Measurements from ENCODE around the gene PIK3C2B.
"Not testable (repeated sequence)": the region's sequence is repeated elsewhere in the genome, so short reads cannot be mapped to it uniquely, and the experiment has no call there.

Gene PIK3C2B

DNA sequence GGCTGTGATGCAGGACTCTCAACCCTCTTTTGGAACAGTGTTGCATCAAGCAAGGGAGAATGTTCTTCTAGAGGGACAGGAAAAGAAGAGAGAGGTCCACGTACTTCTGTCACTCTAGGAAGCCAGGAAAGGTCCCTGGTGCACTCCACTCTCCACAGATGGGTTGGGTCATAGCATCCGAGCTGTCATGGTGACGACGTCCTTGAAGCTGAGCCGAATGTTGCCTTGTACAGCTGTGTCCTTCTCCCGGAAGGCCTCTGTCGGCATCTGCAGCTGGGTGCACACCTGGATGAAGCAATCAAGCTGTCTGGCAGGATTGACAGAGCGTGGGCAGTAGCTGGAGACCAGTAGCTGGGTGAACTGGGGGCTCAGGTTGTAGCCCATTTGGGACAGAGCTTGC is 34.1 kb upstream of the PIK3C2B start:
- no peak for DNase-seq (ENCODE audit: low read depth)
- TF ChIP-seq, protein P1, sequence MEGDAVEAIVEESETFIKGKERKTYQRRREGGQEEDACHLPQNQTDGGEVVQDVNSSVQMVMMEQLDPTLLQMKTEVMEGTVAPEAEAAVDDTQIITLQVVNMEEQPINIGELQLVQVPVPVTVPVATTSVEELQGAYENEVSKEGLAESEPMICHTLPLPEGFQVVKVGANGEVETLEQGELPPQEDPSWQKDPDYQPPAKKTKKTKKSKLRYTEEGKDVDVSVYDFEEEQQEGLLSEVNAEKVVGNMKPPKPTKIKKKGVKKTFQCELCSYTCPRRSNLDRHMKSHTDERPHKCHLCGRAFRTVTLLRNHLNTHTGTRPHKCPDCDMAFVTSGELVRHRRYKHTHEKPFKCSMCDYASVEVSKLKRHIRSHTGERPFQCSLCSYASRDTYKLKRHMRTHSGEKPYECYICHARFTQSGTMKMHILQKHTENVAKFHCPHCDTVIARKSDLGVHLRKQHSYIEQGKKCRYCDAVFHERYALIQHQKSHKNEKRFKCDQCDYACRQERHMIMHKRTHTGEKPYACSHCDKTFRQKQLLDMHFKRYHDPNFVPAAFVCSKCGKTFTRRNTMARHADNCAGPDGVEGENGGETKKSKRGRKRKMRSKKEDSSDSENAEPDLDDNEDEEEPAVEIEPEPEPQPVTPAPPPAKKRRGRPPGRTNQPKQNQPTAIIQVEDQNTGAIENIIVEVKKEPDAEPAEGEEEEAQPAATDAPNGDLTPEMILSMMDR (IDR thresholded peaks at IDR 0.05; ENCODE audit: control insufficient read depth, insufficient read depth, low read depth, low read length, missing control alignments): no peak
- H3K4me3 ChIP-seq (ENCODE audit: control insufficient read depth, low read depth, low read length): no peak overlapping the region

DNA sequence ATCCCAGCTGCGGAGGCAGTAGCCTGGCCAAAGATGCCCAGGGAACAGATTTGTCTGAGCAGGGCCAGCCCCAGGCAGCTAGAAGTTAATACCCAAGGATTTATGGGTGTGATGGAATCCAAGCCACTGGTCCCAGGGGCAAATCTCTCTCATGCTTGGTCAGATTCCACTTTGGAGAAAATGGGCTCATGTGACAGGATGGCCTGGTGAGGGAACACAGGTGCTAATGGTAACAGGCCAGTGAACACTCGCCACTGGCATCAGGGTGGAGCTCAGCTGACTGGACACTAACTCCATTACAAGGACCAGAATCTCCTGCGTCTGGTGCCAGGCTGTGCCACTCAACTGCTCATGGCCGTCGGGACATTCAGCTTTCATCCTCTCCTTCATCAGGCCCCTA is 33.6 kb upstream of the PIK3C2B start:
- TF ChIP-seq, protein P1 (IDR thresholded peaks at IDR 0.05; ENCODE audit: control insufficient read depth, insufficient read depth, low read depth, low read length, missing control alignments): no peak
- H3K4me3 ChIP-seq (ENCODE audit: control insufficient read depth, low read depth, low read length): no peak overlapping the region
- no peak for DNase-seq (ENCODE audit: low read depth)

DNA sequence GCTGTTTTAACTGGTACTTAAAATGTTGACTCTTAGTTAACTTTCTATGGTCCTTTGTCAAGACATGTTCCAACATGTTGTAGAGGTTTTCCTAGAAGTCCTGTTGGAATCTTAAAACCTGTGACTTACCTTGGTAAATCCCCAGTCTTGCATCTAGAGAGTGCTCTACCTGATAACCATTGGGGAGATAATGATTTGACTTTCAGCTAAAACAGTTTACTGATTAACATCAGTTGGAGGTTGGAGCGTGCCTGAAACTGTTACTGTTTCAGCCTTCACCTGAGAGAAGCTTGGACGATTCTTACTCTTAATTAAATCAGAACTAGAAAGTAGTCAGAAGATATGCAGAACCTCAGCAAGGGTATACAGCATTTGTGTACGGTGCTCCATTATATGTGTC is 30.4 kb upstream of the PIK3C2B start:
- no peak overlapping the region for H3K4me3 ChIP-seq (ENCODE audit: control insufficient read depth, low read depth, low read length)
- DNase-seq (ENCODE audit: low read depth): no peak
- TF ChIP-seq, protein P1 (IDR thresholded peaks at IDR 0.05; ENCODE audit: control insufficient read depth, insufficient read depth, low read depth, low read length, missing control alignments): no peak

DNA sequence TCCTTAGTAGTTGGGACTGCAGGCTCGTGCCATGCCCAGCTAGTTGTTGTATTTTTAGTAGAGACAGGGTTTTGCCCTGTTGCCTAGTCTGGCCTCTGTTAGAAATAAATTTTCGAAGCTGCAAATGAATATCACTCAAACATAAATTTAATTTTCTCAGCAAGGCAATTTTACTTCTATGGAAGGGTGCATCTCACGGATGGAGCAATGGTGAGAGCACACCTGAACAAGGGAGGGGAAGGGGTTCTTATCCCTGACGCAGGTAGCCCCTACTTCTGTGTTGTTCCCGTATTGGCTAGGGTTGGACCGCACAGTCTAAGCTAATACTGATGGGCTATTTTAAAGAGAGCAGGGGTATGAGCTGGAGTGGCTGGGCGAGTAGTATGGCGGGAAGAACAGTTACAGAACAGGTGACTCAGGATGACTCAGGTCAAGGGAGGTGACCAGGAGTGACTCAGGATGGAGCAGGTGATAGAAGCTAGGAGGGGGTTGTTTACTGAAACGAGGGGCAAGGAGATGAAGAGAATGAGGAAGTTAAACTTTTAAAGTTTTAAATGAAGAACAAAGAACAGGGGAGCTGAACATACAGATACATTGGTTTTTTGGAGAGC is 29.1 kb upstream of the PIK3C2B start:
- DNase-seq (ENCODE audit: low read depth): no peak
- TF ChIP-seq, protein P1 (IDR thresholded peaks at IDR 0.05; ENCODE audit: control insufficient read depth, insufficient read depth, low read depth, low read length, missing control alignments): no peak
- no peak overlapping the region for H3K4me3 ChIP-seq (ENCODE audit: control insufficient read depth, low read depth, low read length)

DNA sequence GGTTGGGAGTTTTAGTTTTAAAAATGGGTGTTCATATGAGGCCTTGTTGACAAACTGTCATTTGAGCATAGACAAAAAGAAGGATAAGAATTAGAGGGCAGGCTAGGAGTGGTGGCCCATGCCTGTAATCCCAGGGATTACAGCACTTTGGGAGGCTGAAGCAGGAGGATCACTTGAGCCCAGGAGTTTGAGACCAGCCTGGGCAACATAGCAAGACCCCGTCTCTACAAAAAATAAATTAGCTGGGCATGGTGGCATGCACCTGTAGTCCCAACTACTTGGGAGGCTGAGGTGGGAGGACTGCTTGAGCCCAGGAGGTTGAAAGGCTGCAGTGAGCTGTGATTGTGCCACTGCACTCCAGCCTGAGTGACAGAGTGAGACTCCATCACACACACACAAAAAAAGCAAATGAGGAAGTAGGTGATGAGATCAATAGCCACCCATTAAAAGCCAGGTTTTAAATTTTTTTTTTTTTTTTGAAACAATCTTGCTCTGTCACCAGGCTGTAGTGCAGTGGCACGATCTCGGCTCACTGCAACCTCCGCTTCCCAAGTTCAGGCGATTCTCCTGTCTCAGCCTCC is 27.4 kb upstream of the PIK3C2B start:
- not testable (repeated sequence) for H3K4me3 ChIP-seq (ENCODE audit: control insufficient read depth, low read depth, low read length); DNase-seq (ENCODE audit: low read depth)

DNA sequence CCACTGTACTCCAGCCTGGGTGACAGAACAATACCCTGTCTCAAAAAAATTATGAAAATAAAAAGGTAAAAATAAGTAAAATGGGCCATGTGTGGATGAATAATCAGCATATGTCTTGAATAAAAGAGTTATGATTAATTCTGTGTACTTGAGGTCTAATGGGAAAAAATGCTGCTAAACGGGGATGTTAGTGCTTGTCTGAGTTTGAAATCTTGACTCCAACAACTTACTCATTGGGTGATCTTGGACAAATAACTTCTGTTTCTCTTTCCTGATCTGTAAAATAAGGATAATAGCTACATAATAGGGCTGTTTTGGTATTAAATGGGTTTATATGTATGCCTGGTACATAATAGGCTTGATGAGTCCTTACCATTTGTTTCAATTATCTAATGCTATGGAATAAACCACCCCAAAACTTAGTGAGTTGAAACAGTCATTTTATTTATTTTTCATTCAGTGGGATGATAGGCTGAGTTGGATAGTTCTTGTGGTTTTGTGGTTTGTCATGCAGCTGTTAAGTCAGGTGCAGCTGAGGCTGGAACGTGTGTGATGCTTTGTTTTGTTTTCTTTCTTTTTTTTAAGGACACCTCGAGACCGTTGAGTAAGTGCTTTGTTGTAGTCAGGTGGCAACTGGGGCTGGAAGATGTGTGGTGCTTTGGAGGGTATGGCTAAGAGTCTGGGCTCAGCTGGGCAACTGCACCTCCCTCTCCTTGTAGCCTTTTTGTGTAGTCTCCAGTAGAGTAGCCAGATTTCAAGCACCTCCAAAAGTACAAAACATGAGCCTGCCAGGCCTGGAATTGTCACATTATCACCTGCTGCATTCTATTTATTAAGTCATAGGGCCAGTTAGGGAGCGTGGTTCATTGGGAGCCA is 26.5 kb upstream of the PIK3C2B start:
- no peak overlapping the region for H3K4me3 ChIP-seq (ENCODE audit: control insufficient read depth, low read depth, low read length)
- no peak for DNase-seq (ENCODE audit: low read depth)
- TF ChIP-seq, protein P1 (IDR thresholded peaks at IDR 0.05; ENCODE audit: control insufficient read depth, insufficient read depth, low read depth, low read length, missing control alignments): no peak

DNA sequence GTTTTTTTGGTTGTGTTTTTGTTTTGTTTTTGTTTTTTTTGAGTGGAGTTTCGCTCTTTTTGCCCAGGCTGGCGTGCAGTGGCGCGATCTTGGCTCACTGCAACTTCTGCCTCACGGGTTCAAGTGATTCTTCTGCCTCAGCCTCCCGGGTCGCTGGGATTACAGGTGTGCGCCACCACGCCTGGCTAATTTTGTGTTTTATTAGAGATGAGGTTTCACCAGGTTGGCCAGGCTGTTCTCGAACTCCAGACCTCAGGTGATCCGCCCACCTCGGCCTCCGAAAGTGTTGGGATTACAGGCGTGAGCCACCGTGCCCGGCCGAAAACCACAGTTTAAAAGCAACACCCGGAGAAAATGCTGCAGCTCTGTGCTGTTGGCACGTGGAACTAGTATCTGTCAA is 22.8 kb upstream of the PIK3C2B start:
- DNase-seq (ENCODE audit: low read depth): not testable (repeated sequence)
- peak overlapping the region; percentile 87 for H3K4me3 ChIP-seq (ENCODE audit: control insufficient read depth, low read depth, low read length)
